Stimulated activated CD4-positive, alpha-beta T cell treated with anti-CD3 and anti-CD28 coated beads, Interleukin-2, amount 100 ng/mL, for 4 hours (primary cell): ENCODE measurements around the gene LBH.
A peak's percentile ranks its signal among the peaks of the same experiment; 100 is the strongest.

Experiments used
- DNase-seq: peaks from one replicate; pipeline ENCODE4 v3.0.0-alpha.2; 2020; ENCODE audit warnings: low read depth

LBH gene

GRCh38 chr2:30231212-30231995 is at the start of gene LBH:
Gene LBH (plus strand): TSS chr2:30231534. CDS start chr2:30231739, 205 bp downstream.
- peak; percentile 88 for DNase-seq

DNA sequence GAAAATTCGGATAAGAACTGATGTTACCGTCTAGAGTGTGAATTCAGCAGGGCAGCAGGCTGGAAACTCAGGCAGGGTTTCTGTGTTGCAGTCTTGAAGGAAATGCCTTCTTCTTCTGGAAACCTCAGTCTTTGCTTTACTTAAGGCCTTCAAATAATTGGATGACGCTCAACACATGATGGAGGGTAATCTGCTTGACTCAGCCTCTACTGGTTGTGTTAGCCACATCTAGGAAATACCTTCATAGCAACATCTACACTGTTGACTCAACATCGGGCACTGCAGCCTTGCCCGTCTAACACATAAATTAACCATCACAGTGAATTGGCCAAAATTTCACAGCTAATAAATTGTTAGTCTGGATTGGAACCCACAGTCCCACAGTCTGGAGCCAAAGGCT is 47.3 kb upstream of the LBH start:
- DNase-seq: no peak

GRCh38 chr2:30185178-30185577 is 46.2 kb upstream of the LBH start:
- DNase-seq: no peak

GRCh38 chr2:30188292-30188691 is 43.0 kb upstream of the LBH start:
- no peak for DNase-seq

- no peak for DNase-seq
These were observed 40.7 kb upstream of the LBH start for GRCh38 chr2:30190637-30191036.

DNA sequence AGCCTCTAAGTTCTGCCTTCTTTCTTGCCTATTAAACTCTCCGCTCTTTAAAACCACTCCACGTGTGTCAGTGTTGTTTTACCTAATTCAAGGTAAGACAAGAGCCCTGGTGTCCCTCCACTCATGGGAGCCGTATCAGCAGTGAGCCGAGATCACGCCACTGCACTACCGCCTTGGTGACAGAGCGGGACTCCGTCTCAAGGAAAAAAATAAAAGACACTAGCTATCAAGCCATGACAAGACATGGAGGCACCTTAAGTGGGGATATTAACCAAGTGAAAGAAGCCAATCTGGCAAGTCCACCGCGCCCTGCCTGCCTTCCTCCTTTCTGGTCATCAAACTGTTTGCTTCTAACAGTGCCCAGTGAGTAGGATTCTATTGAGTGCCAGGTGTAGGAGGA is 40.2 kb upstream of the LBH start:
- no peak for DNase-seq

DNA sequence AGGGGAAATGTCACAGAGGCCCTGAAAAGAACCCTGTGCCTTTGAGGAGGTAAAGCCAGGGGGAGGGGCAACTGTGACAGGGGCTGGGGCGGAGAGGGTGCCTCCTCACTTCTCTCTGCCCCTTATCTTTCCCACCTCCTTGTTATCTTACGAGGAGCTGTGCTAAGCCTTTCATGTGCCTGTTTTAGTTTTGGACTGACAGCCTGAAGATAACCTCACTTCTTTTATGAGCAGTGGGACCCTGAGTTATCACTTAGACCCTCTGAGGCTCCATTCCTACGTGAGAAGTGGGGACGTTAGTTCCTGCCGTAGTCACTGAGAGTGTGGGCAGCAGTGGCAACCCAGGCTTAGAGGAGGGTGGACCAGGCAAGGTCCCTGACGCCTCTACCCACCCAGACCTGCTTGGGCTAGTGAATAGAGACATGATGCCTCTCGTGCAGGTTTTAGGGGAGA is 39.5 kb upstream of the LBH start:
- no peak for DNase-seq

- DNase-seq: no peak
These were observed 39.0 kb upstream of the LBH start for GRCh38 chr2:30192314-30192713.

GRCh38 chr2:30193104-30193681 is 38.1 kb upstream of the LBH start:
- DNase-seq: no peak

GRCh38 chr2:30194421-30194820 is 36.9 kb upstream of the LBH start:
- no peak for DNase-seq

DNA sequence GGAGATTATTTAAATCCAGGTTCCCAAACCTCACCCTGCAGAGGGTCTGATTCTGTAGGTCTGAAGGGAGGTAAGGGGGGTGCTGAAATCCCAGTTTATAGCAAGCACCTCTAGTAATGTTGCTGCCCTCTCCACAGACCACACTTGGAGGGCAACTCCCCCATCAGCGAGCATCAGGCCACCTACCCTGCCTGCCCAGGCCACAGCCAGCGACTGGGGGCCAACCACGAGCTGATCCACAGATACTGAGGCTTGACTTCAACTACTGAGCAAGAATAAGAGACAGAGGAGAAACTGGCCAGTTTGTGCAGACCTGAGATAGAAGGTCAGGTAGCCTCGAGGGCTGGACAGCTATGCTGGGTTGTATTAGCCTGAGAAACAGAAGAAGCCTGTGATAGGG is 36.3 kb upstream of the LBH start:
- no peak for DNase-seq

GRCh38 chr2:30197570-30198192 is 33.7 kb upstream of the LBH start:
- DNase-seq: no peak

GRCh38 chr2:30201990-30202389 is 29.3 kb upstream of the LBH start:
- no peak for DNase-seq

- no peak for DNase-seq
These were observed 28.2 kb upstream of the LBH start for GRCh38 chr2:30203156-30203555.

DNA sequence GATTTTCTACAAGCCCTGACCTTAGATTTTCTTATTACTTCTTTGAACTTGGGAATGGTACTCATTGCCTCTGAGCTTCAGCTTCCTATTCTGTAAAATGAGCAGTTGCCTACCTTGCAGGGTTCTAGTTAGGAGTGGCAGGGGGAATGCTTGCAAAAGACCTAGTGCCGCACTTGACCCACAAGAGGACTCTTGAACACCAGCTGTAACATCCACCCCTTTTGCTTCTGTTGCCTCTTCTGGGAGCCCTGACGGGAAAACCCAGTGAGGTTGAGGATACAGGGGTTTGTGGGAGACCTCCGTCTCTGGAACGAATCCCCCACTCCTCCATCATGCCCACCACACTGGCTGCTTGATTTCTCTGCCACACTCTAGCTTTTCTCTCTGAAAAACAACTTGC is 27.1 kb upstream of the LBH start:
- no peak for DNase-seq

DNA sequence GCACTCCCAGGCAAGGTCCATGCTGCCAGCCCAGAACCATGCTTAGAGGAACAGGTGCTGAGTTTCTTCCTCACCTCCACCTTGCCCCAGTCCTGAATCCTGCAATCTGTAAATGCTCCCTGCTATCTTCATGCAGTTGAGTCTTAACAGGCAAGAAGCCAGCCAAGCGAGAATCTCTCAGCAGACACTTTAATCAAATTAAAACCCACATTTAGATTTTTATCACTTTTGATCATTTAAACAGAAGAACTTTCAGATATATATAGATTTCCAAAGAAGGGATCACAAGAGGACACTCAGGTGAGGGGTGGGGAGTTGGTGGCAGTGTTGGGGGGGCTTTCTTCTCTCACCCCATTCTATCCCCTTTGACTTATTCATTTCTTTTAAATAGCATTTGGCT is 25.9 kb upstream of the LBH start:
- DNase-seq: no peak

- no peak for DNase-seq
These were observed 24.6 kb upstream of the LBH start for GRCh38 chr2:30206461-30207430.

DNA sequence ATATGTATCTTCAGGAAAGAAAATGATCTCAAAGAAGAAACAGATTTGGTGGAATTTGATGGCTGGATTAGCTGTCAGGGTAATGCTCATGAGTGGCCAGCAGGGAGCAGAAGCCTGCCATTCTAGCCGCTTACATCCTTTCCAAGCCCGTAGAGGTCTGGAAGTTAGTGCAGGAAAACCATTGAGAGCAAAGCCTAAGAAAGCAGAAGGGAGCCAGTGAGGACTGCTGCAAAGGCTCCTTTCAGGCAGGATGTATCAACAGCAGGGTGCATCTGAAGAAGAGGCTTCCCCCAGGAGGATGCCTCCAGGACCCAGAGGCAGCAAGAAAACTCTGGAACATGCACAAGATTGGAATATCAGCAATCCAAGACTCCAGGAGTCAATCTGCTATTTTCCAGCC is 22.9 kb upstream of the LBH start:
- DNase-seq: no peak

DNA sequence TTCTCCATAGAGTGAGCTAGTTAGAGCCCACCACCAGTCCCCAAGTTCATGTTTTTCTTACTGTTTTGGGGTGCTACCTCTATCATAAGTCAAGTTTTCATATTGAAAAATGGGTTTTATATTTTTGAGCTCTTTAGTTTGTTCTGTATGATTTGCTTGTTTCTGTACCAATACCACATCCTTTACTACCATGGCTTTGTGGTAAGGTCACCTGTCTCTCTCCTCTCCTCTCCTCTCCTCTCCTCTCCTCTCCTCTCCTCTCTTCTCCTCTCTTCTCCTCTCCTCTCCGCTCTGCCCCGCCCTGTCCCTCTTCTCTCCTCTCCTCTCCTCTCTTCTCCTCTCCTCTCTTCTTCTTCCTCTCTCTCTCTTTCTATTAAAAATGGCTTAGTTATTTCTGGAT is 22.1 kb upstream of the LBH start:
- DNase-seq: no peak

GRCh38 chr2:30213326-30213725 is 18.0 kb upstream of the LBH start:
- no peak for DNase-seq

GRCh38 chr2:30213907-30214463 is 17.3 kb upstream of the LBH start:
- DNase-seq: no peak

GRCh38 chr2:30216157-30216556 is 15.2 kb upstream of the LBH start:
- DNase-seq: no peak
